ENCODE measurements around the gene ROBO4. TPM values are rescaled to one million over a fixed set of nuclear protein-coding genes. Genes with fewer than 3 reads are reported as not detected.

Gene ROBO4
- total RNA-seq, 1 donor from 2014 or later = 28.8 TPM

DNA sequence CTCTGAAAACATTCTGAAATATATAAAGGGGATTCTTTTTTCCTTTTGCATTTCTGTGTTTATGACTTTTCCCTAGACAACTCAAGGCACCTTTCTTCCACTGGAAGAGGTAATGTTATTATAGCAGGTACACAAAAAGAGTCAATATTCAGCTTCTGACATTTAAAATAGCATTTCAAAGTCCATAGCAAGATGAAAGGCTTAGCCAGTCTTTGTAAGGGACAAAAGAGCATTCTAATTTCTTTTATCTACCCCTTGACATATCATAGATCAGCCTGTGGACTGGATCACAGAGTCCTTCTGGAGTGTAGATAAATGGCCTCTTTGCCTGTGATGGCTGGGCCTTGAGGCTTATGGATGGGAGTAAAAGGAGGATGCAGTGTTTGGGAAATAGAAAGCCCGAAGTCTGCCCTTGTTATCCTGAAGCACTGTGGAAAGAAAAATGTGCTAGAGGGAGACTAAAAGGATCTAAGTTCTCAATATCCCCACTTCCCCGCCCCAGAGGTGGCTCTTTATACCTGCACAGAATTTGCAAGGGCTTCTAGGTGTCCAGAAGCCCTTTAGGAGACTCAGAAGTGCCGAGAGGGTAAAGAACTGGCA lies 39.8 kb upstream of the ROBO4 start:
- TF ChIP-seq, protein P1, sequence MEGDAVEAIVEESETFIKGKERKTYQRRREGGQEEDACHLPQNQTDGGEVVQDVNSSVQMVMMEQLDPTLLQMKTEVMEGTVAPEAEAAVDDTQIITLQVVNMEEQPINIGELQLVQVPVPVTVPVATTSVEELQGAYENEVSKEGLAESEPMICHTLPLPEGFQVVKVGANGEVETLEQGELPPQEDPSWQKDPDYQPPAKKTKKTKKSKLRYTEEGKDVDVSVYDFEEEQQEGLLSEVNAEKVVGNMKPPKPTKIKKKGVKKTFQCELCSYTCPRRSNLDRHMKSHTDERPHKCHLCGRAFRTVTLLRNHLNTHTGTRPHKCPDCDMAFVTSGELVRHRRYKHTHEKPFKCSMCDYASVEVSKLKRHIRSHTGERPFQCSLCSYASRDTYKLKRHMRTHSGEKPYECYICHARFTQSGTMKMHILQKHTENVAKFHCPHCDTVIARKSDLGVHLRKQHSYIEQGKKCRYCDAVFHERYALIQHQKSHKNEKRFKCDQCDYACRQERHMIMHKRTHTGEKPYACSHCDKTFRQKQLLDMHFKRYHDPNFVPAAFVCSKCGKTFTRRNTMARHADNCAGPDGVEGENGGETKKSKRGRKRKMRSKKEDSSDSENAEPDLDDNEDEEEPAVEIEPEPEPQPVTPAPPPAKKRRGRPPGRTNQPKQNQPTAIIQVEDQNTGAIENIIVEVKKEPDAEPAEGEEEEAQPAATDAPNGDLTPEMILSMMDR (IDR thresholded peaks at IDR 0.05; ENCODE audit: unreplicated experiment) = no peak
- H3K4me1 Mint-ChIP-seq (ENCODE audit: unreplicated experiment) = no peaks in the 10 kb centered on the region
- no peak overlapping the region for H3K4me3 Mint-ChIP-seq (ENCODE audit: unreplicated experiment)
- H3K36me3 Mint-ChIP-seq (ENCODE audit: low read depth, unreplicated experiment) = no peaks in the 10 kb centered on the region
- no peak overlapping the region for H3K27ac Mint-ChIP-seq (ENCODE audit: unreplicated experiment)
- no peaks in the 10 kb centered on the region for H3K9me3 Mint-ChIP-seq (ENCODE audit: unreplicated experiment)
- DNase-seq (ENCODE audit: low spot score) = no peak
- H3K27me3 Mint-ChIP-seq (ENCODE audit: unreplicated experiment) = peaks cover 2% of the 10 kb centered on the region

DNA sequence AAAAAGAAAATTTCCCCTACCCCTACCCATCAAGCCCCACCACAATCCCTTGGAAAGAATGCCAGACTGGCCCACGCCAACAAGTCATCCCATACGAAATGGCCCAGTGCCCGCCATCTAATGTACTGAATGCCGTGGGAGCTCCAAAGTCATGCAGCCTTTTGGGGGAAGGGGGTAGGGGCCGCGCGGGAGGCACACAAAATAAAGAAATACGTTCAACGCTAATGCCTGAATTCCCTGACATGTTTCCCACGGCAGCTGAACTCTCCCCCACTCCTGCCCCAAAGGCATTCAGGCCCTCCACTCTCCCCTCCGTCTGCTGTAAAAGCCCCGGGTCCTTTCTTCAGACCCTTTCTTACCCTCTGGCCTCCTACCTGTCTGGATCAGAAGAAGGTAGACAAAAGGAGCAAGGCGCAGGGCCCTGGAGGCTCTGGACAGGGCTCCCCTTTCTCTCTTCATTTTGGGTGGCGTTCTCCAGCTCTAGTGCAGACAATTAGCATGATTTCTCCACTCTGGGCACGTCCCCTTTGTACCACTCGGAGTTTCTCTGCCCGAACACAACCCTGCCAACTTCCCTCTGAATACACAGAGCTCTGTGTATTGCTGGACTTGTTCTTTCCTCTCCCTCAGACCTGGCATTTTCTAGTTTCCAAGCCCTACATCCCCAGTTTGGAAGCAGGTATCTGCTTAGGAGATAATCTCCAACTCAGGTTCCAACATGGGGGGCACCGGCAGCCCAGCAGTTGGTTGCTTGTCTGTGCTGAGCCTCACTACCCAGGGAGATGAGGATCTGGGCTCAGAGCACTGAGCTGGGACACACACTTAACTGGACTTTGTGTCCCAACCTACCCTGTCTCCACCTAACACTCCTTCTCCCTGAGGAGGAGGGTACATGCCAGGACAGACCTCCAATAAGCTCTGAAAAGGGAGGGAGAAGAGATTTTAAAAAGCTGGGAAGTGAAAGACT lies 38.2 kb upstream of the ROBO4 start, which contains the start of gene HEPACAM:
Gene HEPACAM, minus strand, starts transcription at position 500 of the 967 bp plus-strand sequence. Its CDS starts 41 bp downstream, at position 459.
- DNase-seq (ENCODE audit: low spot score) = no peak
- peaks cover 2% of the 10 kb centered on the region for H3K27me3 Mint-ChIP-seq (ENCODE audit: unreplicated experiment)
- H3K36me3 Mint-ChIP-seq (ENCODE audit: low read depth, unreplicated experiment) = no peaks in the 10 kb centered on the region
- no peak within 1 kb of the TSS for H3K27ac Mint-ChIP-seq (ENCODE audit: unreplicated experiment)
- H3K4me1 Mint-ChIP-seq (ENCODE audit: unreplicated experiment) = no peaks in the 10 kb centered on the region
- no peak within 1 kb of the TSS for H3K4me3 Mint-ChIP-seq (ENCODE audit: unreplicated experiment)
- TF ChIP-seq, protein P1 (IDR thresholded peaks at IDR 0.05; ENCODE audit: unreplicated experiment) = no peak
- no peaks in the 10 kb centered on the region for H3K9me3 Mint-ChIP-seq (ENCODE audit: unreplicated experiment)

DNA sequence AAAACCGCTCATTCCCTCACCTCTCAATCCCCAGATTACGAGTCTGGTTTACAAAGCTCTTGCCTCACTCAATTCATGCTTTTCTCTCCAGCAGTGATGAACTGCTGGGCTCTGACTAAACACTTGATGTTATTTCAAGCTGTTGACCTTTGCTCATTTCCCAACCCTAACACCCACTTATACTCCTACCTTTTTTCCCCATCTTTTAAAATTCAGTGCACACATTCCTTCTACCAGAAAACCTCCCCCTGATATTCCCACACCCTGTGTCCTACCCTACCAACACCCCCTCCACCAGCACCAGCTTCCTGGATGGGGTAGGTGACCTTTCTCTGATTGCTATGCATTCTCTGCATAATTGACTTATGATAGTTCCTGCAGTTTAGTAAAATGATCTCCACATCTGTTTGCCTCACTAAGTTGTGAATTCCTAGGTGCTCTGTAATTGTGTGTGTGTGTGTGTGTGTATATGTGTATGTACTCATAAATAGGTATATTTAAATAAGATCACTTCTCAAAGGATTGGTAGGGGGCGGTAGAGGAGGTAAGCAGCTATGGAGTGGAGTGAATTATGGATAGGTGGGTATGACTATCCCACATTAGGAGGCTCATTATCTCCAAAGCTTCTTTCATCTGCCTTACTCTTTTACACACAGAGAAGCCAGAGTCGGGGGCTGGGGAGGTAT lies 37.3 kb upstream of the ROBO4 start:
- DNase-seq (ENCODE audit: low spot score) = no peak
- Mint-ChIP-seq H3K4me1 (ENCODE audit: unreplicated experiment) (no peaks in the 10 kb centered on the region), H3K27me3 (ENCODE audit: unreplicated experiment) (peaks cover 2% of the 10 kb centered on the region), H3K36me3 (ENCODE audit: low read depth, unreplicated experiment) (no peaks in the 10 kb centered on the region), H3K27ac (ENCODE audit: unreplicated experiment) (no peak overlapping the region), H3K4me3 (ENCODE audit: unreplicated experiment) (no peak overlapping the region), H3K9me3 (ENCODE audit: unreplicated experiment) (no peaks in the 10 kb centered on the region)
- TF ChIP-seq, protein P1 (IDR thresholded peaks at IDR 0.05; ENCODE audit: unreplicated experiment) = no peak

DNA sequence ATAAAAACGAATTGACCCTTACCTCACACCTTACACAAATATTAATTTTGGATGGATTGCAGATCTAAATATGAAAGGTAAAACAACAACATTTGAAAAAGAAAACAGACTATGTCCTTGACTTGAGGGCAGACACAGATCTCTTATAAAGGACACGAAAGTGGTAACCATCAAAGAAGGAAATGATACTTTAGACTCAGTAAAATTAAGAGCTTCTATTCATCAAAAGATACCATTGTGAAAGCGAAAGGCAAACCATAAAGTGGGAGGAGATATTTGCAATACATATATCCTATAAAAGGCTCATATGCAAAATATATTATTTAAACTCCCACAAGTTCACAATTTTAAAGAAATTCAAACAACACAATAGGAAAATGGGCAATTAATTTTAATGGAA lies 33.1 kb upstream of the ROBO4 start:
- H3K27me3 Mint-ChIP-seq (ENCODE audit: unreplicated experiment) = no peaks in the 10 kb centered on the region
- no peaks in the 10 kb centered on the region for H3K36me3 Mint-ChIP-seq (ENCODE audit: low read depth, unreplicated experiment)
- no peaks in the 10 kb centered on the region for H3K9me3 Mint-ChIP-seq (ENCODE audit: unreplicated experiment)
- TF ChIP-seq, protein P1 (IDR thresholded peaks at IDR 0.05; ENCODE audit: unreplicated experiment) = no peak
- no peak overlapping the region for H3K4me3 Mint-ChIP-seq (ENCODE audit: unreplicated experiment)
- no peak for DNase-seq (ENCODE audit: low spot score)
- H3K27ac Mint-ChIP-seq (ENCODE audit: unreplicated experiment) = no peak overlapping the region
- no peaks in the 10 kb centered on the region for H3K4me1 Mint-ChIP-seq (ENCODE audit: unreplicated experiment)

All from endothelial cell (in vitro differentiated cells).